GM18907 (cell line): ENCODE results near the gene WNT1.

Experiments used
- ATAC-seq: cut with Tn5 transposase; IDR thresholded peaks from one replicate; pipeline ENCODE4 v1.9.1; 2021; ENCODE audit warnings: mild to moderate bottlenecking, moderate library complexity; ENCODE audit not compliant: unreplicated experiment

The WNT1 gene

GRCh38 chr12:49026101-49026500, 48.0 kb downstream of the WNT1 start:
- ATAC-seq, result no peak

GRCh38 chr12:49026678-49027480, 48.8 kb downstream of the WNT1 start:
- no peak for ATAC-seq

GRCh38 chr12:49027846-49028555, 49.9 kb downstream of the WNT1 start:
- ATAC-seq, result no peak

GRCh38 chr12:49028666-49029275, 50.6 kb downstream of the WNT1 start:
- no peak for ATAC-seq

DNA sequence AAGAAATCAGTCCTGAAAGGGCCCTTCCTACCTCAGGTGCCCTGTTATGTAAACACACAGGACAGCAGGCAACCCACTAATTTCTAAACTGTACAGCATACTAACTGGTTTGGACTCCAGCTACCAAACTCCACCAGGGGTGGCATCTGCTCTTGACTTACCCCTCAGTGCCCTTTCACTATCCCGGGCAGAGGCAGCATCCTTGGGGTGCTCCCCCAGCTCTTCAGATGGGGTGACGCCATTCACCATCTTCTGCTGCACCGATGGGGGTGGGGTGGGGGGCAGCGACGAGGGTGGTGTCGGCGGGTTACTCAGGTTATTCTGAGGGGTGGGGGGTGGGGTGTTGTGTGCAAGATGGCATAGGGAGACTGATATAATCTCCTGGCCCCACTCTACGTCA, 52.0 kb downstream of the WNT1 start:
- no peak for ATAC-seq

GRCh38 chr12:49030714-49031572, 52.8 kb downstream of the WNT1 start:
- ATAC-seq, result no peak

GRCh38 chr12:49031573-49032161, 53.5 kb downstream of the WNT1 start:
- ATAC-seq, result no peak
